ENCODE results near the gene NPHS1. TPM values are rescaled to one million over a fixed set of nuclear protein-coding genes. Genes with fewer than 3 reads are reported as not detected.

Gene NPHS1
- polyA plus RNA-seq, 1 donor from 2014 or later: 0.05 TPM

GRCh38 chr19:35822579-35822978, 29.7 kb downstream of the NPHS1 start:
- H4K20me1 ChIP-seq (ENCODE audit: insufficient read depth): no peaks in the 10 kb centered on the region
- no peak overlapping the region for H3K4me2 ChIP-seq (ENCODE audit: low read length)
- H3K9me3 ChIP-seq (ENCODE audit: low read length): no peaks in the 10 kb centered on the region
- H3K4me3 ChIP-seq (ENCODE audit: low read length): no peak overlapping the region
- no peaks in the 10 kb centered on the region for H3K9me2 ChIP-seq (ENCODE audit: insufficient read depth, low read length)
- no peaks in the 10 kb centered on the region for H3F3A ChIP-seq (ENCODE audit: insufficient read depth, low read length, poor library complexity, severe bottlenecking)
- no peak overlapping the region for H2AFZ ChIP-seq (ENCODE audit: low read depth, low read length)
- no peak overlapping the region for H3K27ac ChIP-seq (ENCODE audit: low read length)
- H3K79me2 ChIP-seq (replicated peaks; ENCODE audit: insufficient read depth, low read length): no peaks in the 10 kb centered on the region
- no peaks in the 10 kb centered on the region for H3K36me3 ChIP-seq (ENCODE audit: insufficient read depth, low read length)
- no peak overlapping the region for H3K9ac ChIP-seq (ENCODE audit: low read length)
- H3K27me3 ChIP-seq (ENCODE audit: insufficient read depth, low read depth, low read length): no peaks in the 10 kb centered on the region
- TF ChIP-seq MXI1 (conservative IDR thresholded peaks at IDR 0.05; ENCODE audit: poor library complexity, severe bottlenecking): no peak
- TF ChIP-seq, protein P1, sequence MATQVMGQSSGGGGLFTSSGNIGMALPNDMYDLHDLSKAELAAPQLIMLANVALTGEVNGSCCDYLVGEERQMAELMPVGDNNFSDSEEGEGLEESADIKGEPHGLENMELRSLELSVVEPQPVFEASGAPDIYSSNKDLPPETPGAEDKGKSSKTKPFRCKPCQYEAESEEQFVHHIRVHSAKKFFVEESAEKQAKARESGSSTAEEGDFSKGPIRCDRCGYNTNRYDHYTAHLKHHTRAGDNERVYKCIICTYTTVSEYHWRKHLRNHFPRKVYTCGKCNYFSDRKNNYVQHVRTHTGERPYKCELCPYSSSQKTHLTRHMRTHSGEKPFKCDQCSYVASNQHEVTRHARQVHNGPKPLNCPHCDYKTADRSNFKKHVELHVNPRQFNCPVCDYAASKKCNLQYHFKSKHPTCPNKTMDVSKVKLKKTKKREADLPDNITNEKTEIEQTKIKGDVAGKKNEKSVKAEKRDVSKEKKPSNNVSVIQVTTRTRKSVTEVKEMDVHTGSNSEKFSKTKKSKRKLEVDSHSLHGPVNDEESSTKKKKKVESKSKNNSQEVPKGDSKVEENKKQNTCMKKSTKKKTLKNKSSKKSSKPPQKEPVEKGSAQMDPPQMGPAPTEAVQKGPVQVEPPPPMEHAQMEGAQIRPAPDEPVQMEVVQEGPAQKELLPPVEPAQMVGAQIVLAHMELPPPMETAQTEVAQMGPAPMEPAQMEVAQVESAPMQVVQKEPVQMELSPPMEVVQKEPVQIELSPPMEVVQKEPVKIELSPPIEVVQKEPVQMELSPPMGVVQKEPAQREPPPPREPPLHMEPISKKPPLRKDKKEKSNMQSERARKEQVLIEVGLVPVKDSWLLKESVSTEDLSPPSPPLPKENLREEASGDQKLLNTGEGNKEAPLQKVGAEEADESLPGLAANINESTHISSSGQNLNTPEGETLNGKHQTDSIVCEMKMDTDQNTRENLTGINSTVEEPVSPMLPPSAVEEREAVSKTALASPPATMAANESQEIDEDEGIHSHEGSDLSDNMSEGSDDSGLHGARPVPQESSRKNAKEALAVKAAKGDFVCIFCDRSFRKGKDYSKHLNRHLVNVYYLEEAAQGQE (IDR thresholded peaks at IDR 0.05; ENCODE audit: borderline replicate concordance): no peak
- TF ChIP-seq EP300 (conservative IDR thresholded peaks at IDR 0.05; ENCODE audit: poor library complexity, severe bottlenecking): no peak

GRCh38 chr19:35818445-35818844, 33.9 kb downstream of the NPHS1 start:
- no peak overlapping the region for H2AFZ ChIP-seq (ENCODE audit: low read depth, low read length)
- no peaks in the 10 kb centered on the region for H3K9me2 ChIP-seq (ENCODE audit: insufficient read depth, low read length)
- H4K20me1 ChIP-seq (ENCODE audit: insufficient read depth): no peaks in the 10 kb centered on the region
- H3K4me2 ChIP-seq (ENCODE audit: low read length): no peak overlapping the region
- H3K36me3 ChIP-seq (ENCODE audit: insufficient read depth, low read length): no peaks in the 10 kb centered on the region
- H3K79me2 ChIP-seq (replicated peaks; ENCODE audit: insufficient read depth, low read length): no peaks in the 10 kb centered on the region
- no peak overlapping the region for H3K9ac ChIP-seq (ENCODE audit: low read length)
- H3K4me3 ChIP-seq (ENCODE audit: low read length): no peak overlapping the region
- no peak overlapping the region for H3K27ac ChIP-seq (ENCODE audit: low read length)
- H3K9me3 ChIP-seq (ENCODE audit: low read length): no peaks in the 10 kb centered on the region
- H3K27me3 ChIP-seq (ENCODE audit: insufficient read depth, low read depth, low read length): no peaks in the 10 kb centered on the region
- no peaks in the 10 kb centered on the region for H3F3A ChIP-seq (ENCODE audit: insufficient read depth, low read length, poor library complexity, severe bottlenecking)
- TF ChIP-seq RAD21 (conservative IDR thresholded peaks at IDR 0.05): no peak
- TF ChIP-seq EP300 (conservative IDR thresholded peaks at IDR 0.05; ENCODE audit: poor library complexity, severe bottlenecking): no peak
- TF ChIP-seq EZH2 (IDR thresholded peaks at IDR 0.05; ENCODE audit: borderline replicate concordance, insufficient read depth, low read length, poor library complexity, severe bottlenecking): no peak
- no peak for TF ChIP-seq TAF1 (IDR thresholded peaks at IDR 0.05; ENCODE audit: low read depth)
- TF ChIP-seq CTCF (IDR thresholded peaks at IDR 0.05; ENCODE audit: poor library complexity, severe bottlenecking): no peak
- TF ChIP-seq POLR2AphosphoS5 (IDR thresholded peaks at IDR 0.05): no peak
- no peak for TF ChIP-seq SMC3 (conservative IDR thresholded peaks at IDR 0.05; ENCODE audit: poor library complexity)
- TF ChIP-seq MXI1 (conservative IDR thresholded peaks at IDR 0.05; ENCODE audit: poor library complexity, severe bottlenecking): no peak
- TF ChIP-seq, protein P1 (IDR thresholded peaks at IDR 0.05; ENCODE audit: borderline replicate concordance): no peak

Measured in neural cell (in vitro differentiated cells).